ENCODE data around the gene MFRP.

Gene MFRP

DNA sequence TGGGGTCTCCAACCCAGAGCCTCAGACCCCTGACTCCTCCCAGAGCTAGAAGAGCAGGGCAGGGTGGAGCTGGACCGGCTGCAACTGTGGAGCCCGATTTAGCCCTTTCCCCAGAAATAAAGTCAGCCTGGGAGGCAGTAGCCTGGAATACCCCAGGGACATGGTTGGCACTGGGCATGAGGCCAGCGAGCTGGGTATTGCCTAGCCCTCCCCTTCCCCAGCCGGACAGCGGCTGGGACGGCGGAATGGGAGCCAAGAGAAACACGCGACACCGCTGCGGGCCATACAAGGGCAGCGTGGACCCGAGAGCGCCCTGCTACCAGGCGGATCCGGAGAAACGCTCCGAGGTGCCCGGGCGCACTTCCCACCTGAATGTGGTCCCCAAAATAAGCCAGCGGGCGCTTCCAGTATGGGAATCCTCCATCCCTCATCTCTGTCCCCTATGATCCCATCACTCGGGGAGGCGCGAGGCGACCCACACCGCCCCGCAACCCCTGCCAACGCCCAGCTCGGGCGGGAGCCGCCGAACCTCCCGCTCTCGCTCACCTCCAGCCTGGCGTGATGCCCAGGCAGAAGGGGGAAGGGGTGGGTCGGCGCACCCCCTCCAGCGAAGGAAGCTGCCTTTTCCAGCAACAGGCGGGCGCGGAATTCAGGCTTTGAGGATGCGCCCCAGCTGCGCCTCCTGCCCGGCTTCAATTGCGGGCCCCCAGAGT lies 30.3 kb downstream of the MFRP start:
- DNase-seq, result peak; percentile 46

- DNase-seq, result peak; percentile 69
Observed at GRCh38 chr11:119315131-119316015, 31.1 kb downstream of the MFRP start.

DNA sequence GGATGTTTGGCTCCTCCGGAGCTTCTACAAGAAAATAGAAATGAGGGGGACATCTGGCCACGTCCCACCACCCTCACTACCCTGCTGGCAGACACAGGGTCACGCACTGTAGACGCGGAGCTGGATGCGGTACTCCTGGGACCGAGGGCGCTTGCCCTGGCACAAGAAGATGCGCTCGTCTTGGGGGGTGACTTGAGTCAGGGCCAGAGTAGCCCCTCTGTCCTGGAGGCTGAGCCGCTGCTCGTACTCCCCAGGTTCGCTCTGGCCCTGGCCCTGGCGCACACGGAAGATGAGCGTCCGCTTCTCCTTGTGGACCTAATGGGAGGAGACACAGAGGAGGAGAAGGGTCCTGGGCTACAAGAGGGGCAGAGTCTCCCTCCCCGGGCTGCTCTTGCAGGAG lies 31.8 kb downstream of the MFRP start:
- DNase-seq, result no peak

- no peak for DNase-seq
Observed at GRCh38 chr11:119310682-119311052, 35.8 kb downstream of the MFRP start.

- no peak for DNase-seq
Observed at GRCh38 chr11:119309953-119310681, 36.4 kb downstream of the MFRP start.

GRCh38 chr11:119309411-119309810 lies 37.1 kb downstream of the MFRP start:
- DNase-seq, result no peak

- no peak for DNase-seq
Observed at GRCh38 chr11:119307974-119308373, 38.5 kb downstream of the MFRP start.

- DNase-seq, result no peak
Observed at GRCh38 chr11:119307219-119307618, 39.3 kb downstream of the MFRP start.

GRCh38 chr11:119306373-119306890 lies 40.1 kb downstream of the MFRP start:
- no peak for DNase-seq

GRCh38 chr11:119305556-119306372 lies 40.7 kb downstream of the MFRP start:
- no peak for DNase-seq

GRCh38 chr11:119303227-119303718 lies 43.2 kb downstream of the MFRP start:
- no peak for DNase-seq

DNA sequence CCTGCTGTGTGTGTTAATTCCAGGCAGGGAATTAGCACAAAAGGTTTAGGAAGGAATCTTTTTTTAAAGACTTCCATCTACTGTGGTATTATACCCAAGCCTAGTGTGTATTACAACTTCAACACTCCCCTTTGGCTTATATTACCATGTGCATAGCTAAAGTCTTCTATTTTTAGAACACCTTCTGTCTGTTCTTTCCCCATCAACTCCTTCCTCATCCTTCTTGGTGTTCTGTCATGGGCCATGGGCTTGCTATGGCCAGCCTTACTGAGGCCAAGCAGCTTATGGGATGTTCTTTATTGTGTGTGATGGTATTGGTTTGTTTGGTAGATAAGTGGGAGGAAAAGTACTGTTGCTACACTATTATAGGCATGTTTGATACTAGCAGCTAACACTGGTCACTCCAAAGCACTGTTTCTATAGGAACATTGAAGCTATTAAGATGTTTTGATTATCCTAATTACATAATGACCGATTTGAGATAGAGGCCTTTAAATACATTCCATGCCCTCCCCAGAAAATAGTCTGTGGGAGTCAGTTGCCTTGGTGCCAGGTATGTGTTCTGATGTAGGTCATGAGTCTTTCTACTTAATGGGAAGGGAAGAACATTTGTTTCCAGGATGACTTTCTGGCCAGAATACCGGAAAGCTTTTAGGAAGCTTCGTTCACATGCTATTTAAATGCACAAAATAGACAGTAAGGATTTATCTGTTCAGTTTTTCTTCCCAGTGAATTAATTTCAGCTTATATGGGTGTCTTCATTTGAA lies 46.1 kb downstream of the MFRP start:
- DNase-seq, result no peak

DNA sequence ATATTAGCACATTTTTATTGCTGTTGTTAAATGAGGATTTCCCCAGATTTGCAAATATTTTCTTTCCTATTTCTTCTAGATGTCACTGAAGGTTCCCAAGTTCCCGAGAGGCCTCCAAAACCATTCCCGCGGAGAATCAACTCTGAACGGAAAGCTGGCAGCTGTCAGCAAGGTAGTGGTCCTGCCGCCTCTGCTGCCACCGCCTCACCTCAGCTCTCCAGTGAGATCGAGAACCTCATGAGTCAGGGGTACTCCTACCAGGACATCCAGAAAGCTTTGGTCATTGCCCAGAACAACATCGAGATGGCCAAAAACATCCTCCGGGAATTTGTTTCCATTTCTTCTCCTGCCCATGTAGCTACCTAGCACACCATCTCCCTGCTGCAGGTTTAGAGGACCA lies 47.1 kb downstream of the MFRP start:
- DNase-seq, result no peak

- no peak for DNase-seq
Observed at GRCh38 chr11:119298726-119299125, 47.8 kb downstream of the MFRP start.

DNA sequence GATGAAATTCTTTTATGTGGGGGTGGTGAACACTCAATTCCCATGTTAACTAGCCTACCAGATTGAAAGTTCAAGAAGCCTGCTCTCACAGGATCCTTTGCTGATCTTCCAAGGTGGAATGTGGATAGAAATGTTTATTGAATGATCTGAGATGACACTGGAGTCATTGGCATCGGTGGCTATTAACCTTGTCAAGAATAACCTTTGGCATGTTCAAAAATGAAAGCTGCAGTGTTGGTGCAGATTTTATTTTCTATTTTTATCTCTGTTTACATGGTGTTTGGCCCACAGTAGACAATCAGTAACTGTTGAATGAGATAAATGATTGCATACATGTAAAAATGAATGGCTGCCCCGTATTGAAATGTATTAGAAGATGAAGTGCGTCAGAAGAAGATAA lies 48.6 kb downstream of the MFRP start:
- no peak for DNase-seq

DNA sequence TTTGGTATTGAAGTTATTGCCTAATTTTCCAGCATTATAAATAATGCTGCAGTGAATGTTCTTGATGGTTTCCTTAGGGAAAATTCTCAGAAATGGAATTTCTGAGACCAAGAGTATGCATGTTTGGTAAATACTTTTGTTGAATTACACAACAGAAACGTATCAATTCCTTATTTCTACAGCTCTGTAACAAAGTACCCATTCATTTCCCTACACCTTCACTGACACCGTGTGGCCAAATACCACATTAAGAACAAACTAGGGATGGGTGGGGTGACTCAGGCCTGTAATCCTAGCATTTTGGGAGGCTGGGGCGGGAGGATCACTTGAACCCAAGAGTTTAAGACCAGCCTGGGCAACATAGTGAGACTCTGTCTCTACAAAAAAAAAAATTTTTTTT lies 51.3 kb downstream of the MFRP start:
- DNase-seq, result no peak

DNA sequence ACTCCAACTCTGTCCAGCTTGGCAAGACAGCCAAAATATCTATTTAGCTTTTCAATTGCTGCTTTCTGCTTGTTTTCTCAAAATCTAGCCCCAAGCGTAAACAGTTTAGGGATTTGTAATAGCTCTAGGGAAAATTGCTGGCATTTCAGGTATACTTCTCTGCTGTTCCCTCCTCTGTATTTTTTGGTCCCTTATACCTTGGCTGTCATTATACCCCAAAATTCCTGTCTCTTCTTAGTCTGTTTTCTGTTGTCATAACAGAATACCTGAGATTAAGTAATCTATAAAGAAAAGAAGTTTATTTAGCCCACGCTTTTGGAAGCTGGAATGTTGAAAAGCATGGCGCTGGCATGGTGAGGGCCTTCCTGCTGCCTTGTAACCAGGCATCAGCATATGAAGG lies 53.0 kb downstream of the MFRP start:
- DNase-seq, result no peak

DNA sequence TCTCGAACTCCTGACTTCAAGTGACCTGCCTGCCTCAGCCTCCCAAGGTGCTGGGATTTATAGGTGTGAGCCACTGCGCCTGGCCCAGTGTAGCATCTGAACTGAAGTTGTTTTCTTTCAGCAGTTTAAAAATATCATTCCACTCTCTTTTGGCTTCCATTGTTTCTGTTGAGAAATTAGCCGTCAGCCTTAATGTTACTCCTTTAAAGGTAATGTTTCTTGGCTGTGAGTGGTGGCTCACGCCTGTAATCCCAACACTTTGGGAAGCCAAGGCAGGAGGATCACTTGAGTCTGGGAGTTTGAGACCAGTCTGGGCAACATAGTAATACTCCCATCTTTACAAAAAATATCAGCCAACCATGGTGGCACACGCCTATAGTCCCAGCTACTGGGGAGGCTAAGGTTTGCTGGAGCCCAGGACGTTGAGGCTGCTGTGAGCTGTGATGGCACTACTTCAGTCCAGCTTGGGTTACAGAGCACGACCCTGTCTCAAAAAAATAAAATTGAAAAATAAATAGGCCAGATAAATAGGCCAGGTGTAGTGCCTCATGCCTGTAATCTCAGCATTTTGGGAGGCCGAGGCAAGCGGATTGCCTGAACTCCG lies 55.5 kb downstream of the MFRP start:
- no peak for DNase-seq

All from NCI-H526 treated with DMSO at 0.1 percent for 48 hours (cell line).